Neutrophil (primary cell): Measurements from ENCODE around the gene TSPAN2.

Experiments
- H3K27ac ChIP-seq: fragments of 200-600 bp; sonication (generic); 2 replicates; pipeline ENCODE4 v1.5.1; 2016; ENCODE audit warnings: mild to moderate bottlenecking, moderate library complexity
- H3K27me3 ChIP-seq: fragments of 200-600 bp; sonication (generic); 2 replicates; pipeline ENCODE4 v1.6.0; 2016; ENCODE audit warnings: mild to moderate bottlenecking
- H3K36me3 ChIP-seq: fragments of 200-600 bp; sonication (generic); 2 replicates; pipeline ENCODE4 v1.5.1; 2017
- H3K4me1 ChIP-seq, 2 experiments: fragments of 200-600 bp in 1 of 2; sonication (generic) in 1 of 2; 1 replicate in 1 of 2; 2 replicates in 1 of 2; pipeline versions ENCODE4 v1.5.1 to v1.6.1; 2013 to 2016; ENCODE audit warnings: low read depth in 1 of 2, low read length in 1 of 2, mild to moderate bottlenecking in 1 of 2, moderate library complexity in 1 of 2; ENCODE audit not compliant: control insufficient read depth in 1 of 2, insufficient read depth in 1 of 2
- H3K4me3 ChIP-seq, 2 experiments: fragments of 200-600 bp in 1 of 2; sonication (generic) in 1 of 2; 1 replicate in 1 of 2; 2 replicates in 1 of 2; pipeline ENCODE4 v1.5.1; 2013 to 2016; ENCODE audit warnings: low read depth in 1 of 2, low read length in 1 of 2, mild to moderate bottlenecking in 1 of 2, moderate library complexity in 1 of 2
- H3K9me3 ChIP-seq: fragments of 200-600 bp; sonication (generic); 2 replicates; pipeline ENCODE4 v1.5.1; 2016
- CTCF ChIP-seq: fragments of 200-600 bp; sonication (generic); IDR thresholded peaks from 2 replicates; pipeline ENCODE4 v1.5.1; 2016; ENCODE audit warnings: antibody characterized with exemption

Gene TSPAN2

DNA sequence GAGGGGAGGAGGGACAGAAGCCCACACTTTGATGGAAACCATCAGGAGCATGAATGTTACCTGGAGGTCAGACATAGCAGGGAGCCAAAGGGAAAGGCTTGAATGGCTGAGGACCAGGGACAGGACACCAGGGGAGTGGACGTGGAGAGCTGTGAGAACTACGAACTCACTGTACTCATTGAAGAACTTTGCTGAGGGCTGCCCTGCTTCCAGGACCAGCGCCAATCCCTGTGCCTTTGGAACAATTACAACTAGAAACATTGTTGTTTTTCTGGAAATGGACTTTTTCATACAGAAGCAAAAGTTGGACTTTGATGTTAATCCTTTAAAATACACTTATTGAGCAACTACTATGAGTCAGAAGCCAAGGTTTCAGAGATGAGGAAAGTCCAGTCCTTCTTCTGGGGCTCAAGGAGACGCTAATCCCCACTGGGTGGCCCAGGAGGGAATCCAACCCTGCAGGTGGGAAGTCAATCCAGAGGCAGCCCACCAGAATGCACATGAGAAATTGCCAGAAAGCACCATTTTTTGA is 12.9 kb downstream of the TSPAN2 start:
- no peaks in the 10 kb centered on the region for H3K27me3 ChIP-seq
- H3K4me1 ChIP-seq: peaks cover 12 to 17% of the 10 kb centered on the region in 2 experiments
- H3K27ac ChIP-seq: peak overlapping the region; percentile 45
- H3K4me3 ChIP-seq: no peak overlapping the region
- no peak for TF ChIP-seq CTCF
- no peaks in the 10 kb centered on the region for H3K9me3 ChIP-seq
- H3K36me3 ChIP-seq: peaks cover 19% of the 10 kb centered on the region

DNA sequence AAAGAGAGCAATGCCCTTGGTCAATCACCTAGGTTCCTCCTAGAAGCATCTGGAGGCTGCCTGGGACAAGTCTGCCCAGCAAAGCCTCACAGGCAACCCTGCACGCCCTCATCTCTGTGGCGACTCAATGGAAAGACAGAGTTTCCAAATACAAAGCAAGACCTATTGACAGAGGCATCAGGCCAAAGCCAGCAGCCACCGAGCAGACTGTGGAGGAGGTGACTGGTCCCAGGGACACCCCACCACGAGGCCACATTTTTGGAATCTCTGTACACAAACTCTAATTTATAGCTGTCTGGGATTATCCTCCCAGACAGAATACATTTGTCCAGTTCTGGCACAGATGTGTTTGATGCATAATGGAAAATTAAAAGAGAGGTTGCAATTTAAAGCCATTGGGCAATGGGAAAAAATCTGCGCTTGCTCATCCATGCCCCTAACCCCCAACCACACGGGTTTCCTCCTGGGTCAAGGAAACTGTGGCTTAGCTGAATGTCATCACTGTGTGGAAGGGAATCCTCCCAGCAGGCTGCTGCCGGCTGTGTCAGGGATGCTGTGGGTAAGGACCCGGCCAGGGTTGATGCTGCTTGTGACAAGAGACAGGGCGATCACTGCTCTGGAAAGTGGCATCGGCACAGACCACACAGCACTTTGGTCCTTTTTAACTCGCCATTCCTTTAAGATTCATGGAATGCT is 14.3 kb downstream of the TSPAN2 start:
- H3K27me3 ChIP-seq: no peaks in the 10 kb centered on the region
- H3K36me3 ChIP-seq: peaks cover 32% of the 10 kb centered on the region
- H3K4me3 ChIP-seq: no peak overlapping the region
- H3K27ac ChIP-seq: peak overlapping the region; percentile 45
- no peak for TF ChIP-seq CTCF
- H3K9me3 ChIP-seq: no peaks in the 10 kb centered on the region
- peaks cover 5 to 17% of the 10 kb centered on the region in 2 experiments for H3K4me1 ChIP-seq

DNA sequence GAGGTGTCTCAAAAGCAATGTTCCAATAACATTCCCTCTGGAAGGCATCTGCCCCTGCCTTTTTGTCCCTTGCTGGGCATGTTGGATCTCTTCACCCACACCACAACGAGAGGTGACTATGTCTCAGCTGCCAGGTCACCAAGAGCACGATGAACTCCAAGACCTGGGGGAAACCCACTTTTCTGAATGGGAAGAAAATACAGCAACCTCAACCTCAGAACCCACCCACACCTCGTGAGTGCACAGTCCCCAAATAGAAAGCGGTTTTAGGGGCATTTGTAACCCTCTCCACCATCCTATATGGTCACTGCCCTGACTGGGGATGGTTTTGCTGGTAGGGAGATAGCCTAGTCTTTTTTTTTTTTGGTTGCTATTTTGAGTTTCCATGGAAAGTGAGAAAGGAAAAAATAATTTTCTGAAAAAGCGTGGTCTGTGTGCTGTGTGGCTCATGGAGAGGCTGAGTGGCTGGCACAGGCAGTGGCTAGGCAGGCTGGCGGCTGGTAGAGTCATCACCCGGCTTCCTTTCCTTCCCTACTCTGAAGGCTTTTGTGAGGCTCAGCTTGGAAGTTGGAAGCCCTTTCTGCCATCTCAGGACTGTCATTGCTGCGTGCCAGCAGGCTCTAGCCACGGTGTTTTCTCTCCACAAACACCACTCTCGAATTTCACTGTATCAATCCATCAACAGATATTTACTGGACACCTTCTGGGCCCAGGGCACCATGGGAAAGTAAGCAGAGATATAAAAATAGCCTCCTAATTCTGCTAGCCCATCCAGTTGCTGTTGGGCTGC is 15.8 kb downstream of the TSPAN2 start:
- peaks cover 5 to 17% of the 10 kb centered on the region in 2 experiments for H3K4me1 ChIP-seq

GRCh38 chr1:115071012-115071664 is 18.2 kb downstream of the TSPAN2 start:
- no peaks in the 10 kb centered on the region for H3K27me3 ChIP-seq
- no peak overlapping the region for H3K27ac ChIP-seq
- H3K4me1 ChIP-seq: peaks cover 5 to 17% of the 10 kb centered on the region in 2 experiments
- no peak overlapping the region for H3K4me3 ChIP-seq
- H3K36me3 ChIP-seq: peaks cover 70% of the 10 kb centered on the region
- no peak for TF ChIP-seq CTCF
- H3K9me3 ChIP-seq: no peaks in the 10 kb centered on the region

More for the DNA sequence above, 15.8 kb downstream of the TSPAN2 start:
- H3K27ac ChIP-seq: no peak overlapping the region
- no peaks in the 10 kb centered on the region for H3K27me3 ChIP-seq
- H3K36me3 ChIP-seq: peaks cover 47% of the 10 kb centered on the region
- no peak for TF ChIP-seq CTCF
- no peak overlapping the region for H3K4me3 ChIP-seq
- no peaks in the 10 kb centered on the region for H3K9me3 ChIP-seq

- Histone ChIP-seq H3K27me3 (no peaks in the 10 kb centered on the region), H3K9me3 (no peaks in the 10 kb centered on the region), H3K36me3 (peaks cover 76% of the 10 kb centered on the region), H3K27ac (no peak overlapping the region), H3K4me3 (no peak overlapping the region), H3K4me1 (peaks cover 0 to 6% of the 10 kb centered on the region in 2 experiments)
- TF ChIP-seq CTCF: no peak
Observed at GRCh38 chr1:115069659-115070308, 19.5 kb downstream of the TSPAN2 start.
